Measurements from ENCODE around the gene ETAA1.

The ETAA1 gene

DNA sequence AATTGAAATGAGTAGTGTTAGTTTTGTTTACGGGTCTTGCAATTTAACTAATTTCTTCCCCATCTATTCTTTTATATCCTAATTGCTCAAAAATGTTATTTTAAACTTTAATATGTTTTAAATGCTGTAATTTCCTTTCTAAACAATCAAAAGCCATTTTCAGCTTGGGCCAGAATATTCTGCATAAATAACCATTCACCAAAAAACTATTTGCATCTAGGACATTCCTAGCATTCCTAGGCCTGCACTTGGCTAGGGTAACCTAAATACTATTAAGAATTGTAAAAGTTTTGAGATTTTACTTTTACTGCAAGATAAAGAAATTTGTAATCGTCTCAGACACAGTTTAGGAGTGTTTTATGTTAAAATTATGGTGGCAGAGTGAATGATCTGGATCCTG lies 7.8 kb upstream of the ETAA1 start:
- Histone ChIP-seq H3K27ac (peak overlapping the region; percentile 99), H3K4me3 (peak overlapping the region; percentile 40), H3K9ac (ENCODE audit: insufficient read length) (peak overlapping the region; percentile 64), H3K36me3 (ENCODE audit: insufficient read depth, low read length) (no peaks in the 10 kb centered on the region), H3K9me3 (ENCODE audit: low read depth, low read length) (no peaks in the 10 kb centered on the region)
- no peak for TF ChIP-seq EZH2 (IDR thresholded peaks at IDR 0.05)
- no peak for TF ChIP-seq FOXP2 (optimal IDR thresholded peaks at IDR 0.05; ENCODE audit: control extremely low read depth, extremely low read length, insufficient read depth)
- no peak for TF ChIP-seq POLR2AphosphoS5 (IDR thresholded peaks at IDR 0.05; ENCODE audit: borderline replicate concordance, low read depth, low read length)
- peak; percentile 55 for DNase-seq (ENCODE audit: low read depth, low spot score)

- peak overlapping the region; percentile 99 for H3K27ac ChIP-seq
- no peak for DNase-seq (ENCODE audit: low read depth, low spot score)
- H3K9me3 ChIP-seq (ENCODE audit: low read depth, low read length) = no peaks in the 10 kb centered on the region
- H3K36me3 ChIP-seq (ENCODE audit: insufficient read depth, low read length) = no peaks in the 10 kb centered on the region
- no peak for TF ChIP-seq POLR2AphosphoS5 (IDR thresholded peaks at IDR 0.05; ENCODE audit: borderline replicate concordance, low read depth, low read length)
- TF ChIP-seq EZH2 (IDR thresholded peaks at IDR 0.05) = no peak
- TF ChIP-seq FOXP2 (optimal IDR thresholded peaks at IDR 0.05; ENCODE audit: control extremely low read depth, extremely low read length, insufficient read depth) = no peak
- peak overlapping the region; percentile 40 for H3K4me3 ChIP-seq
- peak overlapping the region; percentile 64 for H3K9ac ChIP-seq (ENCODE audit: insufficient read length)
Observed at GRCh38 chr2:67389788-67390187, 7.3 kb upstream of the ETAA1 start.

GRCh38 chr2:67393237-67393636 lies 3.9 kb upstream of the ETAA1 start:
- Histone ChIP-seq H3K9me3 (ENCODE audit: low read depth, low read length) (no peaks in the 10 kb centered on the region), H3K27ac (peak overlapping the region; percentile 68), H3K36me3 (ENCODE audit: insufficient read depth, low read length) (no peaks in the 10 kb centered on the region), H3K4me3 (peak overlapping the region; percentile 34), H3K9ac (ENCODE audit: insufficient read length) (peak overlapping the region; percentile 34)
- TF ChIP-seq FOXP2 (optimal IDR thresholded peaks at IDR 0.05; ENCODE audit: control extremely low read depth, extremely low read length, insufficient read depth) = no peak
- no peak for TF ChIP-seq EZH2 (IDR thresholded peaks at IDR 0.05)
- TF ChIP-seq POLR2AphosphoS5 (IDR thresholded peaks at IDR 0.05; ENCODE audit: borderline replicate concordance, low read depth, low read length) = no peak
- no peak for DNase-seq (ENCODE audit: low read depth, low spot score)

- TF ChIP-seq EZH2 (IDR thresholded peaks at IDR 0.05) (no peak), POLR2AphosphoS5 (IDR thresholded peaks at IDR 0.05; ENCODE audit: borderline replicate concordance, low read depth, low read length) (no peak), FOXP2 (optimal IDR thresholded peaks at IDR 0.05; ENCODE audit: control extremely low read depth, extremely low read length, insufficient read depth) (no peak)
- H3K36me3 ChIP-seq (ENCODE audit: insufficient read depth, low read length) = peaks cover 5% of the 10 kb centered on the region; the same call in 1 of the 2 replicates
- H3K9me3 ChIP-seq (ENCODE audit: low read depth, low read length) = no peaks in the 10 kb centered on the region
- DNase-seq (ENCODE audit: low read depth, low spot score) = no peak
- H3K9ac ChIP-seq (ENCODE audit: insufficient read length) = no peak overlapping the region
- H3K4me3 ChIP-seq = no peak overlapping the region
- peak overlapping the region; percentile 68; the same call in 1 of the 2 replicates for H3K27ac ChIP-seq
Observed at GRCh38 chr2:67394734-67395133, 2.4 kb upstream of the ETAA1 start.

- peak overlapping the region; percentile 52 for H3K9ac ChIP-seq (ENCODE audit: insufficient read length)
- H3K27ac ChIP-seq = peak overlapping the region; percentile 2; the same call in 1 of the 2 replicates
- H3K4me3 ChIP-seq = peak overlapping the region; percentile 92
- DNase-seq (ENCODE audit: low read depth, low spot score) = no peak
- no peaks in the 10 kb centered on the region for H3K9me3 ChIP-seq (ENCODE audit: low read depth, low read length)
- peaks cover 49% of the 10 kb centered on the region for H3K36me3 ChIP-seq (ENCODE audit: insufficient read depth, low read length)
- TF ChIP-seq EZH2 (IDR thresholded peaks at IDR 0.05) (no peak), FOXP2 (optimal IDR thresholded peaks at IDR 0.05; ENCODE audit: control extremely low read depth, extremely low read length, insufficient read depth) (no peak), POLR2AphosphoS5 (IDR thresholded peaks at IDR 0.05; ENCODE audit: borderline replicate concordance, low read depth, low read length) (no peak)
Observed at GRCh38 chr2:67399144-67399543, 2.0 kb downstream of the ETAA1 start.

- TF ChIP-seq POLR2AphosphoS5 (IDR thresholded peaks at IDR 0.05; ENCODE audit: borderline replicate concordance, low read depth, low read length) (no peak), EZH2 (IDR thresholded peaks at IDR 0.05) (no peak), FOXP2 (optimal IDR thresholded peaks at IDR 0.05; ENCODE audit: control extremely low read depth, extremely low read length, insufficient read depth) (no peak)
- H3K27ac ChIP-seq = no peak overlapping the region
- H3K9me3 ChIP-seq (ENCODE audit: low read depth, low read length) = no peaks in the 10 kb centered on the region
- no peak for DNase-seq (ENCODE audit: low read depth, low spot score)
- H3K9ac ChIP-seq (ENCODE audit: insufficient read length) = no peak overlapping the region
- peak overlapping the region; percentile 23; the same call in 1 of the 2 replicates for H3K4me3 ChIP-seq
- peaks cover 57% of the 10 kb centered on the region for H3K36me3 ChIP-seq (ENCODE audit: insufficient read depth, low read length)
Observed at GRCh38 chr2:67399831-67400489, 2.8 kb downstream of the ETAA1 start.

- TF ChIP-seq FOXP2 (optimal IDR thresholded peaks at IDR 0.05; ENCODE audit: control extremely low read depth, extremely low read length, insufficient read depth) (no peak), EZH2 (IDR thresholded peaks at IDR 0.05) (no peak), POLR2AphosphoS5 (IDR thresholded peaks at IDR 0.05; ENCODE audit: borderline replicate concordance, low read depth, low read length) (no peak)
- H3K36me3 ChIP-seq (ENCODE audit: insufficient read depth, low read length) = peaks cover 66% of the 10 kb centered on the region
- no peak overlapping the region for H3K27ac ChIP-seq
- H3K4me3 ChIP-seq = no peak overlapping the region
- no peaks in the 10 kb centered on the region for H3K9me3 ChIP-seq (ENCODE audit: low read depth, low read length)
- no peak overlapping the region for H3K9ac ChIP-seq (ENCODE audit: insufficient read length)
- no peak for DNase-seq (ENCODE audit: low read depth, low spot score)
Observed at GRCh38 chr2:67400560-67401485, 3.7 kb downstream of the ETAA1 start.

DNA sequence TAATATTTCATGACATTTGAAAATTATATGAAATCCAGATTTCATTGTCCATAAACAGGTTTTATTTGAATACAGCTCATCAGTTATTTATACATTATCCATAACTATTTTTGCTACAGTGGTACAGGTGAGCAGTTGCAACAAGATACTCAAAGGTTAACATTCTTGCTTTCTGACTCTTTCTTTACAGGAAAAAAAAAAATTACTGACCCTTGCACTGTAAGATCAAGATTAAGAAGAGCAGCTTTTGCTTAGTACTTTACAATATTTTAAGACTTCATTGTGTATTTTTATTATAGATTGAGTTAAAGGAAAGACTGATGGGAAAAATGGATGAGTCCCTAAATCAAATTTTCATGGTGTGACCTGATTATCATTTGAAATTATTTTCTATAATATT lies 11.2 kb downstream of the ETAA1 start:
- TF ChIP-seq POLR2AphosphoS5 (IDR thresholded peaks at IDR 0.05; ENCODE audit: borderline replicate concordance, low read depth, low read length) = no peak
- no peak for TF ChIP-seq EZH2 (IDR thresholded peaks at IDR 0.05)
- TF ChIP-seq FOXP2 (optimal IDR thresholded peaks at IDR 0.05; ENCODE audit: control extremely low read depth, extremely low read length, insufficient read depth) = no peak
- H3K4me3 ChIP-seq = no peak overlapping the region
- H3K9ac ChIP-seq (ENCODE audit: insufficient read length) = no peak overlapping the region
- peaks cover 71% of the 10 kb centered on the region for H3K36me3 ChIP-seq (ENCODE audit: insufficient read depth, low read length)
- H3K27ac ChIP-seq = no peak overlapping the region
- DNase-seq (ENCODE audit: low read depth, low spot score) = no peak
- H3K9me3 ChIP-seq (ENCODE audit: low read depth, low read length) = no peaks in the 10 kb centered on the region

All from SK-N-MC (cell line).